Naive thymus-derived CD4-positive, alpha-beta T cell (primary cell): ENCODE measurements around the gene DGKH. TPM values are rescaled to one million over a fixed set of nuclear protein-coding genes. Genes with fewer than 3 reads are reported as not detected.

ENCODE experiments used
- ATAC-seq: fragments of 150-1000 bp; cut with Tn5 transposase; 2 replicates; pipeline ENCODE4 v1.10.0; 2021; ENCODE audit warnings: mild to moderate bottlenecking, moderate library complexity
- CTCF ChIA-PET: fragments of 350-600 bp; sonication (Branson Sonifier 250); formaldehyde crosslinking; loops from one replicate; lab custom pipeline; 2021; ENCODE audit warnings: antibody characterized with exemption; lab: Charles Lee
- POLR2A ChIA-PET: fragments of 350-600 bp; sonication (Branson Sonifier 250); formaldehyde crosslinking; loops from one replicate; lab custom pipeline; 2021; ENCODE audit warnings: antibody characterized with exemption, inconsistent platforms; lab: Charles Lee
- DNase-seq, 9 donors: peaks; one replicate each; pipeline versions ENCODE4 v3.0.0 to v3.0.0-alpha.2; 2020 to 2022; ENCODE audit warnings: mixed read lengths in 1 of 9
- H3K27ac ChIP-seq: one replicate; pipeline ENCODE4 v1.7.0; 2013; ENCODE audit warnings: mild to moderate bottlenecking, low read depth, low read length, moderate library complexity
- H3K27me3 ChIP-seq, 2 donors: one replicate each; pipeline ENCODE4 v1.7.0; 2013; ENCODE audit warnings: low read length in 2 of 2, mild to moderate bottlenecking in 2 of 2, moderate library complexity in 2 of 2; ENCODE audit not compliant: control insufficient read depth in 2 of 2, insufficient read depth in 2 of 2
- H3K36me3 ChIP-seq, 3 experiments: 1 replicate in 2 of 3; 2 replicates in 1 of 3; pipeline ENCODE4 v1.7.0; 2013; ENCODE audit warnings: low read length in 3 of 3, mild to moderate bottlenecking in 3 of 3, moderate library complexity in 1 of 3; ENCODE audit not compliant: insufficient read depth in 3 of 3, control insufficient read depth in 2 of 3
- H3K4me1 ChIP-seq, 2 donors: one replicate each; pipeline ENCODE4 v1.7.0; 2013; ENCODE audit warnings: low read length in 2 of 2, mild to moderate bottlenecking in 2 of 2, moderate library complexity in 1 of 2; ENCODE audit not compliant: control insufficient read depth in 2 of 2, insufficient read depth in 2 of 2
- H3K4me3 ChIP-seq: 2 replicates; pipeline ENCODE4 v1.7.0; 2013; ENCODE audit warnings: mild to moderate bottlenecking, low read length
- H3K9me3 ChIP-seq, 3 experiments: 1 replicate in 2 of 3; 2 replicates in 1 of 3; pipeline ENCODE4 v1.7.0; 2013; ENCODE audit warnings: low read length in 3 of 3; ENCODE audit not compliant: control insufficient read depth in 2 of 3
- H3K27ac Mint-ChIP-seq, 9 donors: one replicate each; pipeline ENCODE4 v1.8.0; 2020 to 2022; ENCODE audit warnings: mixed read lengths in 9 of 9, mild to moderate bottlenecking in 8 of 9, moderate library complexity in 5 of 9, inconsistent platforms in 2 of 9
- H3K27me3 Mint-ChIP-seq, 5 donors: one replicate each; pipeline ENCODE4 v1.8.0; 2021 to 2022; ENCODE audit warnings: mixed read lengths in 5 of 5, mild to moderate bottlenecking in 1 of 5
- H3K36me3 Mint-ChIP-seq, 5 donors: one replicate each; pipeline ENCODE4 v1.8.0; 2020 to 2022; ENCODE audit warnings: mixed read lengths in 5 of 5, mild to moderate bottlenecking in 3 of 5, inconsistent platforms in 1 of 5
- H3K4me1 Mint-ChIP-seq, 7 donors: one replicate each; pipeline ENCODE4 v1.8.0; 2020 to 2022; ENCODE audit warnings: mixed read lengths in 7 of 7, mild to moderate bottlenecking in 3 of 7, inconsistent platforms in 1 of 7
- H3K4me3 Mint-ChIP-seq, 10 donors: one replicate each; pipeline ENCODE4 v1.8.0; 2020 to 2022; ENCODE audit warnings: mild to moderate bottlenecking in 10 of 10, mixed read lengths in 10 of 10, moderate library complexity in 6 of 10, inconsistent platforms in 2 of 10
- H3K9me3 Mint-ChIP-seq, 11 donors: one replicate each; pipeline ENCODE4 v1.8.0; 2020 to 2022; ENCODE audit warnings: mixed read lengths in 11 of 11, mild to moderate bottlenecking in 4 of 11, inconsistent platforms in 1 of 11, moderate library complexity in 1 of 11
- intact Hi-C, 2 donors: fragments of 100-400 bp; cut with micrococcal nuclease; formaldehyde crosslinking; loops; one replicate each; pipeline ENCODE4 v1.15.1; 2023
- polyA plus RNA-seq, 2 donors: library from polyadenylated mRNA; unstranded; fragments of 300-500 nt; fragmentation: Illumina TruSeq; gene quantifications; one replicate each; pipeline ENCODE4 v1.2.3, GENCODE V29; 2021
- total RNA-seq, 6 experiments: library from RNA in 5 of 6; stranded (reverse) in 5 of 6; gene quantifications; 1 replicate in 5 of 6; 2 replicates in 1 of 6; pipeline ENCODE4 v1.2.3 and lab custom pipeline; 2021 to 2026

DGKH gene
- total and polyA plus RNA-seq, 7 experiments from 2014 or later: 0.85 to 16.4 (median 6.8) TPM

GRCh38 chr13:42039946-42040729 lies 8.3 kb upstream of the DGKH start:
- H3K36me3 ChIP-seq: no peaks in the 10 kb centered on the region
- no peaks in the 10 kb centered on the region for H3K36me3 Mint-ChIP-seq
- H3K27me3 ChIP-seq: no peaks in the 10 kb centered on the region
- ChIA-PET POLR2A (no interaction called here), CTCF (no interaction called here)
- H3K4me1 ChIP-seq: peaks cover 7 to 8% of the 10 kb centered on the region in 2 donors
- H3K27me3 Mint-ChIP-seq: peaks cover 0 to 58% (median 0%) of the 10 kb centered on the region in 5 donors
- H3K4me3 ChIP-seq: peak overlapping the region; percentile 70
- ATAC-seq (peak; percentile 92), DNase-seq (peak; percentile 67 to 87 (median 79))
- intact Hi-C loops: loop anchor here (1.0 to 10.0 kb wide), 15 partner anchors 8 to 1265 kb away; partner anchors contain the start of genes DGKH (in 2 of the 2), VWA8 (in 2 of the 2), AKAP11 (in 1 of the 2) and KBTBD6 (in 1 of the 2)
- peak overlapping the region; percentile 73 for H3K27ac ChIP-seq
- peak overlapping the region; percentile 83 to 95 (median 90) for H3K4me3 Mint-ChIP-seq
- peak overlapping the region; percentile 29 to 91 (median 84) for H3K27ac Mint-ChIP-seq
- no peaks in the 10 kb centered on the region for H3K9me3 ChIP-seq
- peaks cover 7 to 22% (median 20%) of the 10 kb centered on the region in 7 donors for H3K4me1 Mint-ChIP-seq
- peaks cover 0 to 10% (median 5%) of the 10 kb centered on the region in 11 donors for H3K9me3 Mint-ChIP-seq

GRCh38 chr13:42040730-42041010 lies 7.8 kb upstream of the DGKH start:
- H3K27ac Mint-ChIP-seq: no peak overlapping the region
- no peaks in the 10 kb centered on the region for H3K27me3 ChIP-seq
- no peaks in the 10 kb centered on the region for H3K36me3 Mint-ChIP-seq
- intact Hi-C loops: loop anchor here (1.0 to 10.0 kb wide), 14 partner anchors 8 to 1266 kb away; partner anchors contain the start of genes DGKH (in 2 of the 2), VWA8 (in 2 of the 2), AKAP11 (in 1 of the 2) and KBTBD6 (in 1 of the 2)
- POLR2A ChIA-PET: no interaction called here
- DNase-seq (no peak), ATAC-seq (peak; percentile 16)
- peak overlapping the region; percentile 65 for H3K4me3 ChIP-seq
- H3K4me1 Mint-ChIP-seq: peaks cover 7 to 22% (median 20%) of the 10 kb centered on the region in 7 donors
- peak overlapping the region in 8 of 10 donors; percentile 75 to 92 (median 89) for H3K4me3 Mint-ChIP-seq
- H3K27ac ChIP-seq: no peak overlapping the region
- H3K4me1 ChIP-seq: peaks cover 7 to 8% of the 10 kb centered on the region in 2 donors
- no peaks in the 10 kb centered on the region for H3K36me3 ChIP-seq
- peaks cover 0 to 59% (median 0%) of the 10 kb centered on the region in 5 donors for H3K27me3 Mint-ChIP-seq
- peaks cover 0 to 6% (median 2%) of the 10 kb centered on the region in 11 donors for H3K9me3 Mint-ChIP-seq
- no peaks in the 10 kb centered on the region for H3K9me3 ChIP-seq
- CTCF ChIA-PET: no interaction called here

GRCh38 chr13:42041011-42041683 lies 7.3 kb upstream of the DGKH start:
- peak overlapping the region; percentile 78 to 92 (median 87) for H3K4me3 Mint-ChIP-seq
- ATAC-seq: peak; percentile 12
- DNase-seq: peak in 8 of 9 donors; percentile 11 to 53 (median 26)
- ChIA-PET POLR2A (no interaction called here), CTCF (interaction anchor here (0.6 kb wide), 1 partner anchor 912 kb away, joined by 3 read pairs; no protein-coding TSS in a partner anchor)
- H3K27me3 ChIP-seq: no peaks in the 10 kb centered on the region
- H3K4me1 ChIP-seq: peaks cover 7 to 8% of the 10 kb centered on the region in 2 donors
- peak overlapping the region; percentile 65 for H3K4me3 ChIP-seq
- no peaks in the 10 kb centered on the region for H3K36me3 Mint-ChIP-seq
- no peak overlapping the region for H3K27ac ChIP-seq
- H3K4me1 Mint-ChIP-seq: peaks cover 7 to 22% (median 20%) of the 10 kb centered on the region in 7 donors
- peak overlapping the region in 5 of 9 donors; percentile 45 to 83 (median 67) for H3K27ac Mint-ChIP-seq
- H3K27me3 Mint-ChIP-seq: peaks cover 0 to 57% (median 0%) of the 10 kb centered on the region in 5 donors
- H3K9me3 ChIP-seq: no peaks in the 10 kb centered on the region
- no peaks in the 10 kb centered on the region for H3K36me3 ChIP-seq
- intact Hi-C loops: loop anchor here (2.0 to 10.0 kb wide), 11 partner anchors 80 to 1266 kb away; partner anchors contain the start of genes AKAP11 (in 1 of the 2), KBTBD6 (in 1 of the 2), MRPS31 (in 1 of the 2) and MTRF1 (in 1 of the 2)
- peaks cover 0 to 3% (median 0%) of the 10 kb centered on the region in 11 donors for H3K9me3 Mint-ChIP-seq

- no peak for DNase-seq
Measured at GRCh38 chr13:42041684-42042035, 6.8 kb upstream of the DGKH start.

GRCh38 chr13:42043676-42044075 lies 4.8 kb upstream of the DGKH start:
- ATAC-seq (no peak), DNase-seq (no peak)
- H3K27me3 Mint-ChIP-seq: peaks cover 0 to 40% (median 0%) of the 10 kb centered on the region in 5 donors
- CTCF ChIA-PET: no interaction called here
- peaks cover 0 to 3% (median 0%) of the 10 kb centered on the region in 3 experiments for H3K36me3 ChIP-seq
- no peak overlapping the region for H3K27ac ChIP-seq
- POLR2A ChIA-PET: no interaction called here
- no peak overlapping the region for H3K4me3 ChIP-seq
- intact Hi-C loops: loop anchor here (5.0 to 10.0 kb wide), 6 partner anchors 136 to 1269 kb away; partner anchors contain the start of genes AKAP11 (in 1 of the 2), KBTBD6 (in 1 of the 2) and MRPS31 (in 1 of the 2)
- peaks cover 0 to 3% (median 0%) of the 10 kb centered on the region in 11 donors for H3K9me3 Mint-ChIP-seq
- peaks cover 13% of the 10 kb centered on the region in 2 donors for H3K4me1 ChIP-seq
- no peaks in the 10 kb centered on the region for H3K9me3 ChIP-seq
- H3K27me3 ChIP-seq: no peaks in the 10 kb centered on the region
- peaks cover 14 to 28% (median 26%) of the 10 kb centered on the region in 7 donors for H3K4me1 Mint-ChIP-seq
- H3K4me3 Mint-ChIP-seq: no peak overlapping the region
- H3K27ac Mint-ChIP-seq: no peak overlapping the region
- no peaks in the 10 kb centered on the region for H3K36me3 Mint-ChIP-seq

More at GRCh38 chr13:42041684-42042035, 6.8 kb upstream of the DGKH start:
- Mint-ChIP-seq H3K27ac (peak overlapping the region in 8 of 9 donors; percentile 11 to 83 (median 62)), H3K36me3 (no peaks in the 10 kb centered on the region), H3K4me1 (peaks cover 7 to 22% (median 20%) of the 10 kb centered on the region in 7 donors), H3K4me3 (peak overlapping the region; percentile 78 to 92 (median 87)), H3K27me3 (peaks cover 0 to 55% (median 0%) of the 10 kb centered on the region in 5 donors), H3K9me3 (peaks cover 0 to 3% (median 0%) of the 10 kb centered on the region in 11 donors)
- H3K36me3 ChIP-seq: no peaks in the 10 kb centered on the region
- H3K27me3 ChIP-seq: no peaks in the 10 kb centered on the region
- intact Hi-C loops: loop anchor here (2.0 to 10.0 kb wide), 11 partner anchors 81 to 1267 kb away; partner anchors contain the start of genes AKAP11 (in 1 of the 2), KBTBD6 (in 1 of the 2), MRPS31 (in 1 of the 2) and MTRF1 (in 1 of the 2)
- ATAC-seq: no peak
- ChIA-PET CTCF (interaction anchor here (0.6 kb wide), 1 partner anchor 912 kb away, joined by 3 read pairs; no protein-coding TSS in a partner anchor), POLR2A (no interaction called here)
- H3K4me1 ChIP-seq: peaks cover 7 to 8% of the 10 kb centered on the region in 2 donors
- no peak overlapping the region for H3K27ac ChIP-seq
- no peaks in the 10 kb centered on the region for H3K9me3 ChIP-seq
- H3K4me3 ChIP-seq: peak overlapping the region; percentile 65

GRCh38 chr13:42046448-42046847 lies 2.0 kb upstream of the DGKH start:
- peak overlapping the region in 3 of 10 donors; percentile 12 to 93 (median 40) for H3K4me3 Mint-ChIP-seq
- H3K4me1 Mint-ChIP-seq: peaks cover 11 to 31% (median 17%) of the 10 kb centered on the region in 7 donors
- H3K27ac Mint-ChIP-seq: peak overlapping the region in 1 of 9 donors; percentile 3
- Histone ChIP-seq H3K9me3 (no peaks in the 10 kb centered on the region), H3K36me3 (peaks cover 0 to 3% (median 0%) of the 10 kb centered on the region in 3 experiments), H3K4me1 (peaks cover 11 to 16% of the 10 kb centered on the region in 2 donors), H3K27ac (no peak overlapping the region), H3K27me3 (no peaks in the 10 kb centered on the region), H3K4me3 (no peak overlapping the region)
- ChIA-PET POLR2A (interaction anchor here (2.7 kb wide), 1 partner anchor 86 kb away, joined by 12 read pairs; the partner anchor contains the start of gene VWA8), CTCF (no interaction called here)
- peaks cover 0 to 27% (median 0%) of the 10 kb centered on the region in 5 donors for H3K27me3 Mint-ChIP-seq
- ATAC-seq (no peak), DNase-seq (no peak)
- intact Hi-C loops: loop anchor here (5.0 to 10.0 kb wide), 7 partner anchors 129 to 1272 kb away; partner anchors contain the start of genes KBTBD6 (in 1 of the 2), MRPS31 (in 1 of the 2) and RGCC (in 1 of the 2)
- H3K9me3 Mint-ChIP-seq: peaks cover 0 to 1% (median 0%) of the 10 kb centered on the region in 11 donors
- H3K36me3 Mint-ChIP-seq: peaks cover 0 to 4% (median 0%) of the 10 kb centered on the region in 5 donors
